ENCODE results near the gene SCCPDH.
"Not testable (repeated sequence)": the region's sequence is repeated elsewhere in the genome, so short reads cannot be mapped to it uniquely, and the experiment has no call there.

SCCPDH gene

GRCh38 chr1:246694213-246694895 is 29.9 kb upstream of the SCCPDH start:
- not testable (repeated sequence) for H3K27ac ChIP-seq (ENCODE audit: low read depth, low read length); H3K4me2 ChIP-seq (ENCODE audit: low read length); H2BK12ac ChIP-seq (ENCODE audit: low read length); H3K23ac ChIP-seq (ENCODE audit: low read length); H3K14ac ChIP-seq (ENCODE audit: low read length); H3K36me3 ChIP-seq (ENCODE audit: control insufficient read depth in 1 of 2, insufficient read depth in 2 of 2, low read length in 2 of 2); H4K91ac ChIP-seq (ENCODE audit: low read depth, low read length); H2BK120ac ChIP-seq (ENCODE audit: insufficient read depth, low read length, poor library complexity); H3K4me1 ChIP-seq (ENCODE audit: control insufficient read depth in 1 of 2, insufficient read depth in 2 of 2, low read length in 2 of 2); H4K8ac ChIP-seq (ENCODE audit: low read depth, low read length); H3K4me3 ChIP-seq (ENCODE audit: low read depth, low read length); H3K9ac ChIP-seq (ENCODE audit: low read length); H2AK5ac ChIP-seq (ENCODE audit: low read length); H3K27me3 ChIP-seq (ENCODE audit: insufficient read depth, low read length); H3K79me1 ChIP-seq (ENCODE audit: low read length); H2AFZ ChIP-seq (ENCODE audit: insufficient read depth, low read length, poor library complexity); H3K4ac ChIP-seq (ENCODE audit: low read depth, low read length); H2BK5ac ChIP-seq (ENCODE audit: low read depth, low read length, poor library complexity); H3K9me3 ChIP-seq (ENCODE audit: insufficient read depth, low read depth, low read length); DNase-seq; H3K18ac ChIP-seq (ENCODE audit: low read length); H4K12ac ChIP-seq (ENCODE audit: low read depth, low read length); H3K79me2 ChIP-seq (ENCODE audit: control insufficient read depth, insufficient read depth, low read length, poor library complexity)
- no CpG with 5 or more reads among the region's 10 CpGs for WGBS (ENCODE audit: extremely low coverage, insufficient coverage, insufficient read length)

GRCh38 chr1:246695136-246695535 is 29.1 kb upstream of the SCCPDH start:
- Histone ChIP-seq H2BK12ac (ENCODE audit: low read length) (no peak overlapping the region), H3K79me1 (ENCODE audit: low read length) (peaks cover 4% of the 10 kb centered on the region), H2AFZ (ENCODE audit: insufficient read depth, low read length, poor library complexity) (no peak overlapping the region), H2BK120ac (ENCODE audit: insufficient read depth, low read length, poor library complexity) (no peak overlapping the region), H3K79me2 (ENCODE audit: control insufficient read depth, insufficient read depth, low read length, poor library complexity) (no peaks in the 10 kb centered on the region), H4K12ac (ENCODE audit: low read depth, low read length) (no peak overlapping the region), H3K23ac (ENCODE audit: low read length) (no peak overlapping the region), H2AK5ac (ENCODE audit: low read length) (no peak overlapping the region), H3K9me3 (ENCODE audit: insufficient read depth, low read depth, low read length) (peaks cover 7% of the 10 kb centered on the region), H2BK5ac (ENCODE audit: low read depth, low read length, poor library complexity) (no peak overlapping the region), H3K18ac (ENCODE audit: low read length) (no peak overlapping the region), H3K36me3 (ENCODE audit: control insufficient read depth in 1 of 2, insufficient read depth in 2 of 2, low read length in 2 of 2) (peaks cover 0 to 2% of the 10 kb centered on the region in 2 experiments), H3K4me1 (ENCODE audit: control insufficient read depth in 1 of 2, insufficient read depth in 2 of 2, low read length in 2 of 2) (no peaks in the 10 kb centered on the region), H3K27me3 (ENCODE audit: insufficient read depth, low read length) (no peaks in the 10 kb centered on the region), H3K4me2 (ENCODE audit: low read length) (no peak overlapping the region), H3K4me3 (ENCODE audit: low read depth, low read length) (no peak overlapping the region), H3K27ac (ENCODE audit: low read depth, low read length) (no peak overlapping the region), H3K14ac (ENCODE audit: low read length) (no peak overlapping the region), H3K4ac (ENCODE audit: low read depth, low read length) (no peak overlapping the region), H4K8ac (ENCODE audit: low read depth, low read length) (no peak overlapping the region), H3K9ac (ENCODE audit: low read length) (no peak overlapping the region), H4K91ac (ENCODE audit: low read depth, low read length) (no peak overlapping the region)
- DNase-seq: no peak
- no CpG with 5 or more reads among the region's 3 CpGs for WGBS (ENCODE audit: extremely low coverage, insufficient coverage, insufficient read length)

GRCh38 chr1:246695666-246696065 is 28.5 kb upstream of the SCCPDH start:
- Histone ChIP-seq H3K4ac (ENCODE audit: low read depth, low read length) (no peak overlapping the region), H3K27ac (ENCODE audit: low read depth, low read length) (no peak overlapping the region), H2BK5ac (ENCODE audit: low read depth, low read length, poor library complexity) (no peak overlapping the region), H4K91ac (ENCODE audit: low read depth, low read length) (no peak overlapping the region), H4K12ac (ENCODE audit: low read depth, low read length) (no peak overlapping the region), H3K79me2 (ENCODE audit: control insufficient read depth, insufficient read depth, low read length, poor library complexity) (no peaks in the 10 kb centered on the region), H4K8ac (ENCODE audit: low read depth, low read length) (no peak overlapping the region), H2BK120ac (ENCODE audit: insufficient read depth, low read length, poor library complexity) (no peak overlapping the region), H3K9me3 (ENCODE audit: insufficient read depth, low read depth, low read length) (peaks cover 7% of the 10 kb centered on the region), H2AK5ac (ENCODE audit: low read length) (no peak overlapping the region), H3K23ac (ENCODE audit: low read length) (no peak overlapping the region), H3K79me1 (ENCODE audit: low read length) (peaks cover 4% of the 10 kb centered on the region), H3K9ac (ENCODE audit: low read length) (no peak overlapping the region), H3K18ac (ENCODE audit: low read length) (no peak overlapping the region), H3K4me1 (ENCODE audit: control insufficient read depth in 1 of 2, insufficient read depth in 2 of 2, low read length in 2 of 2) (no peaks in the 10 kb centered on the region), H2AFZ (ENCODE audit: insufficient read depth, low read length, poor library complexity) (no peak overlapping the region), H3K27me3 (ENCODE audit: insufficient read depth, low read length) (no peaks in the 10 kb centered on the region), H3K4me2 (ENCODE audit: low read length) (no peak overlapping the region), H3K4me3 (ENCODE audit: low read depth, low read length) (no peak overlapping the region), H3K14ac (ENCODE audit: low read length) (no peak overlapping the region), H2BK12ac (ENCODE audit: low read length) (no peak overlapping the region), H3K36me3 (ENCODE audit: control insufficient read depth in 1 of 2, insufficient read depth in 2 of 2, low read length in 2 of 2) (peaks cover 0 to 2% of the 10 kb centered on the region in 2 experiments)
- DNase-seq: no peak
- WGBS (ENCODE audit: extremely low coverage, insufficient coverage, insufficient read length): no CpG with 5 or more reads among the region's 5 CpGs

- no peak overlapping the region for H3K14ac ChIP-seq (ENCODE audit: low read length)
These were observed 25.6 kb upstream of the SCCPDH start for GRCh38 chr1:246698466-246699094.

More at GRCh38 chr1:246698466-246699094, 25.6 kb upstream of the SCCPDH start:
- Histone ChIP-seq H2BK120ac (ENCODE audit: insufficient read depth, low read length, poor library complexity) (no peak overlapping the region), H3K9me3 (ENCODE audit: insufficient read depth, low read depth, low read length) (peaks cover 5% of the 10 kb centered on the region), H4K12ac (ENCODE audit: low read depth, low read length) (no peak overlapping the region), H2BK5ac (ENCODE audit: low read depth, low read length, poor library complexity) (no peak overlapping the region), H3K4me1 (ENCODE audit: control insufficient read depth in 1 of 2, insufficient read depth in 2 of 2, low read length in 2 of 2) (no peaks in the 10 kb centered on the region), H4K8ac (ENCODE audit: low read depth, low read length) (no peak overlapping the region), H3K79me1 (ENCODE audit: low read length) (peaks cover 4% of the 10 kb centered on the region), H3K23ac (ENCODE audit: low read length) (no peak overlapping the region), H4K91ac (ENCODE audit: low read depth, low read length) (peak overlapping the region; percentile 34), H3K9ac (ENCODE audit: low read length) (no peak overlapping the region), H3K4me3 (ENCODE audit: low read depth, low read length) (no peak overlapping the region), H3K4me2 (ENCODE audit: low read length) (peak overlapping the region; percentile 48), H3K4ac (ENCODE audit: low read depth, low read length) (no peak overlapping the region), H3K36me3 (ENCODE audit: control insufficient read depth in 1 of 2, insufficient read depth in 2 of 2, low read length in 2 of 2) (peaks cover 0 to 2% of the 10 kb centered on the region in 2 experiments), H3K79me2 (ENCODE audit: control insufficient read depth, insufficient read depth, low read length, poor library complexity) (no peaks in the 10 kb centered on the region), H3K18ac (ENCODE audit: low read length) (no peak overlapping the region), H3K27me3 (ENCODE audit: insufficient read depth, low read length) (no peaks in the 10 kb centered on the region), H2AFZ (ENCODE audit: insufficient read depth, low read length, poor library complexity) (no peak overlapping the region), H2BK12ac (ENCODE audit: low read length) (peak overlapping the region; percentile 20), H3K27ac (ENCODE audit: low read depth, low read length) (no peak overlapping the region), H2AK5ac (ENCODE audit: low read length) (peak overlapping the region; percentile 23)
- WGBS (ENCODE audit: extremely low coverage, insufficient coverage, insufficient read length): no CpG with 5 or more reads among the region's 8 CpGs
- no peak for DNase-seq

Measured in trophoblast cell (in vitro differentiated cells and primary cell).